Type B pancreatic cell (in vitro differentiated cells): Measurements from ENCODE around the gene CACTIN. TPM values are rescaled to one million over a fixed set of nuclear protein-coding genes. Genes with fewer than 3 reads are reported as not detected.
"Not testable (repeated sequence)": the region's sequence is repeated elsewhere in the genome, so short reads cannot be mapped to it uniquely, and the experiment has no call there.

Experiments
- DNase-seq: peaks from one replicate; pipeline ENCODE4 v3.0.0; 2021; ENCODE audit warnings: mixed read lengths; ENCODE audit not compliant: unreplicated experiment; ENCODE audit errors: extremely low spot score
- H3K27ac Mint-ChIP-seq: 2 replicates; pipeline ENCODE4 v1.8.0; 2021; ENCODE audit warnings: mild to moderate bottlenecking, mixed read lengths
- H3K27me3 Mint-ChIP-seq: 2 replicates; pipeline ENCODE4 v1.8.0; 2021; ENCODE audit warnings: mixed read lengths
- H3K36me3 Mint-ChIP-seq: 2 replicates; pipeline ENCODE4 v1.8.0; 2021; ENCODE audit warnings: mixed read lengths
- H3K4me1 Mint-ChIP-seq: one replicate; pipeline ENCODE4 v1.8.0; 2021; ENCODE audit warnings: mixed read lengths; ENCODE audit not compliant: unreplicated experiment
- H3K4me3 Mint-ChIP-seq: 2 replicates; pipeline ENCODE4 v1.8.0; 2021; ENCODE audit warnings: mild to moderate bottlenecking, mixed read lengths
- H3K9me3 Mint-ChIP-seq: 2 replicates; pipeline ENCODE4 v1.8.0; 2021; ENCODE audit warnings: mixed read lengths
- CTCF ChIP-seq: fragments of 200-600 bp; sonication (generic); conservative IDR thresholded peaks from 2 replicates; pipeline ENCODE4 v1.5.0; 2021; ENCODE audit warnings: antibody characterized with exemption, mild to moderate bottlenecking
- total RNA-seq: library from RNA; stranded (reverse); gene quantifications from 2 replicates; pipeline ENCODE4 v1.2.1, GENCODE V29; 2021; ENCODE audit warnings: low replicate concordance

The CACTIN gene
- total RNA-seq, 1 donor from 2014 or later: 32.4 TPM

- Mint-ChIP-seq H3K36me3 (no peaks in the 10 kb centered on the region), H3K9me3 (no peaks in the 10 kb centered on the region), H3K27ac (no peak overlapping the region), H3K4me1 (no peaks in the 10 kb centered on the region), H3K27me3 (no peaks in the 10 kb centered on the region), H3K4me3 (no peak overlapping the region)
- no peak for TF ChIP-seq CTCF
- DNase-seq: no peak
Observed at GRCh38 chr19:3634496-3635045, 8.0 kb upstream of the CACTIN start.

- Mint-ChIP-seq H3K27me3 (no peaks in the 10 kb centered on the region), H3K4me1 (no peaks in the 10 kb centered on the region), H3K4me3 (no peak overlapping the region), H3K36me3 (no peaks in the 10 kb centered on the region), H3K9me3 (no peaks in the 10 kb centered on the region), H3K27ac (no peak overlapping the region)
- TF ChIP-seq CTCF: no peak
- no peak for DNase-seq
Observed at GRCh38 chr19:3633559-3633988, 7.0 kb upstream of the CACTIN start.

- Mint-ChIP-seq H3K4me3 (no peak overlapping the region), H3K27ac (no peak overlapping the region), H3K9me3 (no peaks in the 10 kb centered on the region), H3K4me1 (no peaks in the 10 kb centered on the region), H3K36me3 (no peaks in the 10 kb centered on the region), H3K27me3 (no peaks in the 10 kb centered on the region)
- no peak for DNase-seq
- TF ChIP-seq CTCF: no peak
Observed at GRCh38 chr19:3632739-3633558, 6.4 kb upstream of the CACTIN start.

GRCh38 chr19:3632098-3632497 is 5.5 kb upstream of the CACTIN start:
- Mint-ChIP-seq H3K27ac (no peak overlapping the region), H3K4me3 (no peak overlapping the region), H3K9me3 (no peaks in the 10 kb centered on the region), H3K36me3 (peaks cover under 1% of the 10 kb centered on the region), H3K27me3 (no peaks in the 10 kb centered on the region), H3K4me1 (peaks cover 1% of the 10 kb centered on the region)
- TF ChIP-seq CTCF: no peak
- DNase-seq: no peak

GRCh38 chr19:3631053-3631861 is 4.7 kb upstream of the CACTIN start:
- no peaks in the 10 kb centered on the region for H3K9me3 Mint-ChIP-seq
- peaks cover 4% of the 10 kb centered on the region for H3K36me3 Mint-ChIP-seq
- peaks cover 7% of the 10 kb centered on the region for H3K4me1 Mint-ChIP-seq
- DNase-seq: no peak
- H3K27me3 Mint-ChIP-seq: no peaks in the 10 kb centered on the region
- no peak for TF ChIP-seq CTCF
- H3K27ac Mint-ChIP-seq: no peak overlapping the region
- H3K4me3 Mint-ChIP-seq: no peak overlapping the region

- not testable (repeated sequence) for H3K36me3 Mint-ChIP-seq, H3K4me3 Mint-ChIP-seq, H3K9me3 Mint-ChIP-seq, H3K27ac Mint-ChIP-seq, H3K27me3 Mint-ChIP-seq, DNase-seq
- peaks cover 20% of the 10 kb centered on the region for H3K4me1 Mint-ChIP-seq
Observed at GRCh38 chr19:3628766-3629165, 2.2 kb upstream of the CACTIN start.
